Adrenal gland (tissue), 5 donors: Measurements from ENCODE around the gene BMP8A.

Source experiments
- CTCF ChIP-seq, 6 experiments: fragments of 450-650 bp in 4 of 6; fragments of 200-600 bp in 2 of 6; sonication (generic) in 1 of 6; IDR thresholded peaks; 1 replicate in 5 of 6; 2 replicates in 1 of 6; pipeline versions ENCODE4 v1.5.1 to v1.8.0; 2016 to 2021; ENCODE audit warnings: antibody characterized with exemption in 6 of 6, mild to moderate bottlenecking in 2 of 6, moderate library complexity in 1 of 6
- POLR2A ChIP-seq, 2 donors: fragments of 450-650 bp; IDR thresholded peaks; one replicate each; pipeline ENCODE4 v1.6.1; 2017; ENCODE audit warnings: antibody characterized with exemption in 2 of 2, mild to moderate bottlenecking in 2 of 2, moderate library complexity in 1 of 2
- donor health status: DM: no; HTN: no; CAD: no.

- TF ChIP-seq CTCF (IDR thresholded peaks at IDR 0.05) (no peak), POLR2A (IDR thresholded peaks at IDR 0.05) (no peak)
Observed at GRCh38 chr1:39488012-39488545, 3.4 kb upstream of the BMP8A start.
